Gastrocnemius medialis (tissue), 4 donors: Measurements from ENCODE around the gene NCF4.

Source experiments
- POLR2A ChIP-seq, 2 donors: fragments of 450-650 bp; IDR thresholded peaks; one replicate each; pipeline ENCODE4 v1.6.1; 2017; ENCODE audit warnings: antibody characterized with exemption in 2 of 2, mild to moderate bottlenecking in 2 of 2, moderate library complexity in 2 of 2
- TF ChIP-seq, protein P1 (sequence below), 5 experiments: fragments of 450-650 bp in 3 of 5; fragments of 200-600 bp in 2 of 5; sonication (generic) in 2 of 5; IDR thresholded peaks in 4 of 5; conservative IDR thresholded peaks in 1 of 5; 1 replicate in 4 of 5; 2 replicates in 1 of 5; pipeline ENCODE4 v1.5.1; 2016 to 2019; ENCODE audit warnings: antibody characterized with exemption in 5 of 5, mild to moderate bottlenecking in 3 of 5, moderate library complexity in 3 of 5

DNA sequence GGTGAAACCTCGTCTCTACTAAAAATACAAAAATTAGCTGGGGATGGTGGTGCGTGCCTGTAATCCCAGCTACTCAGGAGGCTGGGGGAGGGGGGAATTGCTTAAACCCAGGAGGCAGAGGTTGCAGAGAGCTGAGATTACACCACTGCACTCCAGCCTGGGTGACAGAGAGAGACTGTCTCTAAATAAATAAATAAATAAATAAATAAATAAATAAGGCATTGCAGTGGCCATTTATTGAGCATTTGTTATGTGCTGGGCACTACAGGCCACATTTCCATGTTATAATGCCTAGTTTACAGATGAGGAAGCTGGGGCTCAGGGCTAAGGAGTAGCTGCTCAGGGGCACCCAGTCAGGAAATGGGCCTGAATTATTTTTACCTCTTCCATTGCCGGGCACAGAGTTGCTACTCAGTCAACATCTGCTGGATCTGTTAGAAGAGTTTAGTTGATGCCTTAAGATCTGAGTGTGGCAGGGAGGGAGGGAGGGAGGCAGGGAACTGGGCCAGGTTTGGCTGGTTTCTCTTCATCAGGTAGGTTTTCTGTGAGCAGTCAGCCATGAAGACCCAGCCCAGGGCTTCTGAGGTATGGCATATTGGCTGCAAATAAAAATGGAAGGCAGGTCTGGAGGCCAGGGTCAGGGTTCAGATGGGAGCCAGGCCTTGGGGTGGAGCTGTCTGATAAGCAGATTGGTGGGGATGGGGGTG is 49.6 kb upstream of the NCF4 start:
- TF ChIP-seq, protein P1, sequence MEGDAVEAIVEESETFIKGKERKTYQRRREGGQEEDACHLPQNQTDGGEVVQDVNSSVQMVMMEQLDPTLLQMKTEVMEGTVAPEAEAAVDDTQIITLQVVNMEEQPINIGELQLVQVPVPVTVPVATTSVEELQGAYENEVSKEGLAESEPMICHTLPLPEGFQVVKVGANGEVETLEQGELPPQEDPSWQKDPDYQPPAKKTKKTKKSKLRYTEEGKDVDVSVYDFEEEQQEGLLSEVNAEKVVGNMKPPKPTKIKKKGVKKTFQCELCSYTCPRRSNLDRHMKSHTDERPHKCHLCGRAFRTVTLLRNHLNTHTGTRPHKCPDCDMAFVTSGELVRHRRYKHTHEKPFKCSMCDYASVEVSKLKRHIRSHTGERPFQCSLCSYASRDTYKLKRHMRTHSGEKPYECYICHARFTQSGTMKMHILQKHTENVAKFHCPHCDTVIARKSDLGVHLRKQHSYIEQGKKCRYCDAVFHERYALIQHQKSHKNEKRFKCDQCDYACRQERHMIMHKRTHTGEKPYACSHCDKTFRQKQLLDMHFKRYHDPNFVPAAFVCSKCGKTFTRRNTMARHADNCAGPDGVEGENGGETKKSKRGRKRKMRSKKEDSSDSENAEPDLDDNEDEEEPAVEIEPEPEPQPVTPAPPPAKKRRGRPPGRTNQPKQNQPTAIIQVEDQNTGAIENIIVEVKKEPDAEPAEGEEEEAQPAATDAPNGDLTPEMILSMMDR (IDR thresholded peaks at IDR 0.05 in 4 of 5, conservative IDR thresholded peaks at IDR 0.05 in 1 of 5), result no peak
- no peak for TF ChIP-seq POLR2A (IDR thresholded peaks at IDR 0.05)
